NCI-H1105 (cell line): ENCODE results near the gene C1QTNF12.
"Not testable (repeated sequence)": the region's sequence is repeated elsewhere in the genome, so short reads cannot be mapped to it uniquely, and the experiment has no call there.

ENCODE experiments used
- DNase-seq: peaks from one replicate; lab custom pipeline; 2025; lab: John Stamatoyannopoulos, UW

C1QTNF12 gene

DNA sequence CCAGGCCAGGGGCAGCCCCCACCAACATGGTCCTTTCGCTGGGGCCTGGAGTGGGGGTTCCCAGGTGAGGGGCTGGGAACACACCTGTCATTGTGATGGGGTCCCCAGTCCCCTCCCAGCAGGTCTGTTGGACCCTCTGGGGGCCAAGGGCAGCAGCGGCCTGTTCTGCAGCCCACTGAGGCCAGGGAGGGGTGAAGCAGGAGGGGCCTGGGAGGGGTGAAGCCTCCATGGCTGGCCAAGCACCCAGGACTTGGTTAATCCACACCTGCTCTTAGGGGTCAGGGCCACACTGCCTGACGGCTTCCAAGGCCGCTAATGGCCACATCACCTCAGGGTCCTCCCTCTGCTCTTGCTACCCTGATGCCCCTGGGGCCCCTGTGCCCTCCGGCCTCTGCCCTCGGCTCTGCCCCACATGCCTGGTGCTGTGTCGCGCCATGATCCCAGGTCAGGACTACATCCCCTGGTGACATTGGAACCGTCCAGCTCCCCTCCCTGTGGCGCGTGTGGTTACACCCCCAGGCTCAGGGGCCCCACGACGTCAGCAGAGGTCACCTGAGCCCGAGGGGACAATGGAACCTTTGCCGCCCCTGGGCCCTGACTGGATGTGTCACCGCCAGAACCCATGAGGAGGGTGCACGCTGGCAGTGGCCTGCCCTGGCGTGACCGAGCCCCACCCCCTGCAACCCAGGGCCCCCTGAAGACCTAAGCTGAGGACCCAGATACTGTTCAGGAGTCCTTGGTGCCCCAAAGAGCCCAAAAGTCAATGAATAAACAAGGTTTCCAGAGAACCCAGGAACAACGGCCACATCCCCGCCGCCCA lies 47.2 kb downstream of the C1QTNF12 start:
- no peak for DNase-seq

DNA sequence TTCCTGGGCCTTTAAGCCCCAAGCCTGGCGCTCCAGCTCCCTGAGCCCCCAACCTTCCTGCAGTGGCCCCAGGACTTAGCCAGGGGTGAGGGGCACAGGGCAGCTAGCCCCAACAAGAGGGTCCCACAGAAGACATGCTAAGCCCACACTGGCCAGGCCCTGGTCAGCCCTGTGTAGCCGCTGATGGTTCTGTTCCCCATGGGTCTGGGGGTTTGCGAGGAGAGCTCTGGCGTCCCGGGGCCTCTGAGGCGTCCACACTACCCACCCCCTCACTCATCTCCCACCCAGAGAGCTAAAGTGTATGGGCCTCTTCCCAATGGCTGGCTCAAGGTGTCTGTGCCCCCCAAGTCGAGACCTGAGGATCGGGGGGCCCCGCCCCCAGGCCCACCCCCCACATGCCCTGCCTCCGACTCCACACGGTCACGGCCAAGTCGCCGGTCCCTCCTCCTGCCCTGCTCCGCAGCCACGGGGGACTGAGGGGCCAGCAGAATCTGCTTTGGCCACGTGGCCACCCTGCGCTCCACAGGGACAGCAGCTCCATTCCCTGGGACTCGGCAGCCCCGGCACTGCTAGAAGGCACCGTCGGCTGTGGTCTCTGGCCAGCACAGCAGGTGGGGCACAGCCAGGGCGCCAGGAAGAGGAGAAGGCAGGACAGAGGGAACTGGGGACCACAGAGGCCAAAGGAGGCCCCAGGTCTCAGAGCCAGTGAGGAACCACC lies 47.9 kb downstream of the C1QTNF12 start:
- no peak for DNase-seq

DNA sequence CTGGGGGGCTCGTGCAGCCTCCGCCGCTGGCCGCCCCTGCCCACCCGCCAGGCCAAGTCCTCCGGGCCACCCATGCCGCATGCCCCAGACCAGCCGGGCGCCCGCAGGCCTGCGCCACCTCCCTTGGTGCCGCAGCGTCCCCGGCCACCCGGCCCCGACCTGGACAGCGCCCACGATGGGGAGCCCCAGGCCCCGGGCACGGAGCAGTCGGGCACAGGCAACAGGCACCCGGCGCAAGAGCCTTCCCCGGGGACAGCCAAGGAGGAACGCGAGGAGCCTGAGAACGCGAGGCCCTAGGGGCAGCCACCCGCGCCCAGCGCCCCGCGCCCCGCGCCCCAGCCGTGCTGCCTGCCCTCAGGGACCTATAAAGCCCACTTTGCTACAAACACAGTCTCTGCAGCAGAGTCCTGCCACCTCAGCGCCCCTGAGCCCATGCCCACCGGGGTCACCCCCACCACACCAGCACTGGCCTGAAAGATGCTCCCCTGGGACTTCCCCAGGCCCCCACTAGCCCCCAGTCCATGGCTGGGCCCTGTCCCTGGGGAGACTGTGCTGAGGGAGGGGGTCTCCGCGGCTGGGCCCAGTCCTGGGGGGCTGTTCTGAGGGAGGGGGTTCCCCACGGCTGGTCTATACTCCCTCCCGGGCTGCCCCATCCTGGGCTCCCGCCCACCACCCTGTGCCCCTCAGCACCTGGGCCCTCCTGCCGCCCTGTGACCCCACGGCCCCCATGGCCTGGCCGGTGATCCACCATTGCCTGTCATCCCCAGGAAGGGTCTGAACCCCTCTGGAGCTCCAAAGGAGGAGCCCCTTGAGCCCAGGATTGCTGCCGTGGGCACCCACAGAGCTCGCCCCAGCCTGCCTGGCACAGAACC lies 48.7 kb downstream of the C1QTNF12 start:
- no peak for DNase-seq

DNA sequence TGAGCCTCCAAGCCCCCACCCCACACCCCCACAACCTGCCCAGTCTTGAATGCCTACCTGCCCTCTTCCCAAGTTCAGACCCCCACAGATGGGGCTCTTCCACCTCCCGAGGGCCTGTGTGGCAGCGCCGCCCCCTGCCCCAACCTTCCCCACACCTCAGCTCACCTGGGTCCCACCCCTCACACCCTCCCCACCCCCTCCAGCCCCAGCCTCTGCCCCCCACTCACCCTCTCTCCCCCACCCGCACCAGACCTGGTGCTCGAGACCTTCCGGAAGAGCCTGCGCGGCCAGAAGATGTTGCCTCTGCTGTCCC lies 49.4 kb downstream of the C1QTNF12 start:
- DNase-seq, result no peak

DNA sequence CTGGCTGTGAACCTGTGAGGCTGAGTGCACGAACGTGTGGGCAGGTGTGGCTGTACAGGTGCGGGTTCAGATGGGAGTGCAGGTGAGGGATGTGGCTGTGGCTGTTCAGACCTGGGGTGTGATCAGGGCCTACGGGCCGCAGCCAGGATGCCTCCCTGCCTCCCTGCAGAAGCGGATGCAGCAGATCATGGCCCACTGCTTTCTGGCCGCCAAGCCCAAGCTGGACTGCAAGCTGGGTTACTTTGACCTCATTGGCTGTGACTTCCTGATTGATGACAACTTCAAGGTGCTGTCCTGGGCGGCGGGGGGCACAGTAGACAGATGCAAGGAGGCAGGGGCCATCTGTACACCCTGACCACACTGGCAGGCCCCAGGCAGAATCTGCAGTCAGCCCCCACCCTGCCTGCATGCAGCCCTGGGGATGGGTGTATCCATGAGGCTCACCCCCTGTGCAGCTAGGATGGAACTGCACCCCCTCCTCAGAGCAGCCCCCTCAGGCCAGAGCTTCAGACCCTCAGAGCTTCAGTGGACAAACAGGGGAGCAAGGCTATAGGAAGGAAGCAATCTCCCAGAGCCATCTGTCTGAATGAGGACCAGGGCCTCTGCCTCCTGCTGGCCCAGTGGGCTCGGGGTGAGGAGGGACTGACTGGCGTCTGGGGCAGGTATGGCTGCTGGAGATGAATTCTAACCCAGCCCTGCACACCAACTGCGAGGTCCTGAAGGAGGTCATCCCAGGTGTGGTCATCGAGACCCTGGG lies 49.9 kb downstream of the C1QTNF12 start:
- DNase-seq, result no peak

DNA sequence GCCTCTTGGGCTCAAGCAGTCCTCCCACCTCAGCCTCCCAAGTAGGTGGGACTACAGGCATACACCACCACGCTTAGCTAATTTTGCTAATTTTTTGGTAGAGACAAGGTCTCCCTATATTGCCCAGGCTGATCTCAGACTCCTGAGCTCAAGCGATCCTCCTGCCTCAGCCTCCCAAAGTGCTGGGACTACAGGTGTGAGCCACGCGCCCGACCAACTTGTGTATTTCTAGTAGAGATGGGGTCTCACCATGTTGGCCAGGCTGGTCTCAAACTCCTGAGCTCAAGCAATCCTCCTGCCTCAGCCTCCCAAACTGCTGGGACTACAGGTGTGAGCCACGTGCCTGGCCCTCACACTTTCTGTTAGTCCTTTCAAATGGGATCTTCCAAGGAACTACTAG lies 50.8 kb downstream of the C1QTNF12 start:
- DNase-seq, result not testable (repeated sequence)

DNA sequence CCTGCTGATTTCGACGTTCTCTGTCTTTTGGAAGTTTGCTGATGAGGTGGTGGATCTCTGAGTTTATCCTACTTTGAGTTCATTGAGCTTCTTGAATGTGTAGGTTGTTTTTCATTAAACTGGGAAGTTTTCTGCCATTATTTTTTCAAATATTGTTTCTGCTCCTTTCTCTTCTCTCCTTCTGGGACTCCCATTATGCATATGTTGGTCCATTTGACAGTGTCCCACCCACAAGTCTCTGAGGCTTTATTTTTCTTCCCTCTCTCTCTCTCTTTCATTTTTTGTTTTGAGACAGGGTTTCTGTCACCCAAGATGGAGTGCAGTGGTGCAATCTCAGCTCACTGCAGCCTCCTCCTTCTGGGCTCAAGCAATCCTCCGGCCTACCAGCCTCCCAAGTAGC lies 51.8 kb downstream of the C1QTNF12 start:
- no peak for DNase-seq
